SU-DHL-6 (cell line): ENCODE measurements around the gene INMT.

Experiments
- H2AFZ ChIP-seq: fragments of 200-600 bp; sonication (generic); 2 replicates; pipeline ENCODE4 v1.6.1; 2014; ENCODE audit warnings: low read depth, mild to moderate bottlenecking, moderate library complexity, mixed read lengths, antibody characterized with exemption, low read length; ENCODE audit not compliant: severe bottlenecking
- H3F3A ChIP-seq: fragments of 200-600 bp; shearing (Covaris generic); 2 replicates; pipeline ENCODE4 v1.6.0; 2016; ENCODE audit warnings: antibody characterized with exemption, mild to moderate bottlenecking; ENCODE audit not compliant: insufficient read depth
- H3K27ac ChIP-seq: fragments of 200-600 bp; sonication (generic); 2 replicates; pipeline ENCODE4 v1.5.1; 2016; ENCODE audit warnings: low read depth, mild to moderate bottlenecking, low read length, moderate library complexity, mixed read lengths
- H3K27me3 ChIP-seq: fragments of 200-600 bp; sonication (generic), shearing (Covaris generic); 2 replicates; pipeline ENCODE4 v1.6.0; 2014; ENCODE audit warnings: mild to moderate bottlenecking, low read length
- H3K36me3 ChIP-seq: fragments of 200-600 bp; sonication (generic); 2 replicates; pipeline ENCODE4 v1.6.1; 2014; ENCODE audit warnings: mild to moderate bottlenecking, low read length, mixed read lengths
- H3K4me2 ChIP-seq: fragments of 300-600, 200-600 bp; shearing (Covaris generic), sonication (generic); 2 replicates; pipeline ENCODE4 v1.6.0; 2014; ENCODE audit warnings: low read length, low read depth, mild to moderate bottlenecking; ENCODE audit not compliant: poor library complexity, severe bottlenecking
- H3K4me3 ChIP-seq: fragments of 200-600 bp; sonication (generic); 2 replicates; pipeline ENCODE4 v1.5.1; 2014; ENCODE audit warnings: antibody characterized with exemption, low read length, mild to moderate bottlenecking, mixed read lengths; ENCODE audit not compliant: insufficient read depth, poor library complexity, severe bottlenecking
- H3K79me2 ChIP-seq: fragments of 200-600 bp; sonication (generic); 2 replicates; pipeline ENCODE4 v1.6.1; 2014; ENCODE audit warnings: mild to moderate bottlenecking, low read length, moderate library complexity; ENCODE audit not compliant: insufficient read depth
- H3K9ac ChIP-seq: fragments of 200-600 bp; sonication (generic); 2 replicates; pipeline ENCODE4 v1.7.0; 2014; ENCODE audit warnings: mild to moderate bottlenecking, low read length
- H3K9me2 ChIP-seq: fragments of 200-600 bp; sonication (generic); replicated peaks from 2 replicates; pipeline ENCODE4 v1.6.1; 2014; ENCODE audit warnings: low read length; ENCODE audit not compliant: insufficient read depth
- H3K9me3 ChIP-seq: fragments of 200-600 bp; sonication (generic); 2 replicates; pipeline ENCODE4 v1.6.1; 2014; ENCODE audit warnings: low read length, mixed read lengths; ENCODE audit not compliant: insufficient read depth
- H4K20me1 ChIP-seq: fragments of 200-600 bp; sonication (generic); 2 replicates; pipeline ENCODE4 v1.6.1; 2014; ENCODE audit warnings: low read depth, mild to moderate bottlenecking, antibody characterized with exemption, low read length, moderate library complexity, mixed read lengths
- CTCF ChIP-seq: fragments of 200-600 bp; sonication (generic); IDR thresholded peaks from one replicate; pipeline ENCODE4 v1.5.1; 2017; ENCODE audit warnings: antibody characterized with exemption, mild to moderate bottlenecking, low read length, moderate library complexity; ENCODE audit not compliant: insufficient read depth, poor library complexity, severe bottlenecking
- EZH2phosphoT487 ChIP-seq: fragments of 200-600 bp; sonication (generic), shearing (Covaris generic); conservative IDR thresholded peaks from 2 replicates; pipeline ENCODE4 v1.6.1; 2018; ENCODE audit warnings: mild to moderate bottlenecking, antibody characterized with exemption, low read length, moderate library complexity, mixed read lengths

Gene INMT

GRCh38 chr7:30795161-30795948 lies 43.4 kb downstream of the INMT start:
- H2AFZ ChIP-seq = no peak overlapping the region
- no peaks in the 10 kb centered on the region for H3K9me2 ChIP-seq
- H3K27me3 ChIP-seq = no peaks in the 10 kb centered on the region
- TF ChIP-seq CTCF = no peak
- TF ChIP-seq EZH2phosphoT487 = no peak
- H3K27ac ChIP-seq = no peak overlapping the region
- H3K36me3 ChIP-seq = no peaks in the 10 kb centered on the region
- no peaks in the 10 kb centered on the region for H3F3A ChIP-seq
- no peak overlapping the region for H3K4me2 ChIP-seq
- H3K4me3 ChIP-seq = no peak overlapping the region
- no peaks in the 10 kb centered on the region for H3K79me2 ChIP-seq
- no peaks in the 10 kb centered on the region for H3K9me3 ChIP-seq
- H4K20me1 ChIP-seq = no peaks in the 10 kb centered on the region
- no peak overlapping the region for H3K9ac ChIP-seq

DNA sequence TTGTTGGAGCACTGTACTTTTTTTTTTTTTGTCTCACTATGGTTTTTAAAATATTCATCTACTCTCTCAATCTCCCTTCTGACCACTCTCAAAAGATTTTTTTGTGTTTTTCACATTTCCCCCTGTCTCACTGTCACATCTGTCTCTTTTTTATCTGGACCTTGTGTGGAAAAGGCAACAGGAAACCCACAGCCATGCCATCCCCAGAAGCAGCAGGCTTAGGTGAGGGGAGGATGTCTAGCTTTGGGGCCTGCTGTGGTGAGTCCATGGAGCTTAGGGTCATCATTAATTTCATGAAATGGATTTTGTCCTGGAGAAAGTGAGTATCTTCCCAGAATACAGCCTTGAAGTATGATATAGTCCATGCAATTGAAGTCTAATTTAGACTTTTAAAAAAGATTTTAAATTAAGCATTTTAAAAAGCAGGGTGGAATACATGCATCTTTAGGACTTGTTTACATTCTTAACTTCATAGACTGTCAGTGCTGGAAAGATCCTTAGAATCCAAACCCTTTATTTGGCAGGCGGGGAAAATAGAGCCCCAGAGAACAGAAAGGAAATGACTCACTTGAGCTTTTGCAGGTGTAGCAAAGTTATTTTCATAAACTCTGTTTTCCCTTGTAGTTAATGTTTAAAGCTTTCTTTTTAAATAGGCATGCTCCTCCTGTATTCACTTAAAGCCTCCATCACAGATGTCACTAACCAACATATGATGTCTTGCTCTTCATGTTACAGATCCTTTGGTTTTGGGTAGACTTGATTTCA lies 44.4 kb downstream of the INMT start:
- no peaks in the 10 kb centered on the region for H3K79me2 ChIP-seq
- H4K20me1 ChIP-seq = no peaks in the 10 kb centered on the region
- no peak overlapping the region for H3K4me3 ChIP-seq
- no peak overlapping the region for H2AFZ ChIP-seq
- H3K4me2 ChIP-seq = no peak overlapping the region
- H3F3A ChIP-seq = no peaks in the 10 kb centered on the region
- H3K9me2 ChIP-seq = no peaks in the 10 kb centered on the region
- no peaks in the 10 kb centered on the region for H3K9me3 ChIP-seq
- no peaks in the 10 kb centered on the region for H3K27me3 ChIP-seq
- H3K36me3 ChIP-seq = no peaks in the 10 kb centered on the region
- no peak overlapping the region for H3K9ac ChIP-seq
- no peak overlapping the region for H3K27ac ChIP-seq
- no peak for TF ChIP-seq EZH2phosphoT487
- no peak for TF ChIP-seq CTCF

- Histone ChIP-seq H2AFZ (no peak overlapping the region), H4K20me1 (no peaks in the 10 kb centered on the region), H3K4me3 (no peak overlapping the region), H3K36me3 (no peaks in the 10 kb centered on the region), H3K9me3 (no peaks in the 10 kb centered on the region), H3F3A (no peaks in the 10 kb centered on the region), H3K4me2 (no peak overlapping the region), H3K27me3 (no peaks in the 10 kb centered on the region), H3K9me2 (no peaks in the 10 kb centered on the region), H3K27ac (no peak overlapping the region), H3K79me2 (no peaks in the 10 kb centered on the region), H3K9ac (no peak overlapping the region)
- TF ChIP-seq EZH2phosphoT487 = no peak
- TF ChIP-seq CTCF = no peak
These were observed 45.5 kb downstream of the INMT start for GRCh38 chr7:30797176-30798040.
